WERI-Rb-1 (cell line): Measurements from ENCODE around the gene NCAPG2.
A peak's percentile ranks its signal among the peaks of the same experiment; 100 is the strongest.

Experiments
- DNase-seq: peaks from one replicate; pipeline ENCODE4 v3.0.0-alpha.2; 2020
- H3K27ac ChIP-seq: fragments of 250-450 bp; sonication (Bioruptor Pico); 2 replicates; pipeline ENCODE4 v1.5.1; 2020; ENCODE audit warnings: mild to moderate bottlenecking, moderate library complexity
- H3K27me3 ChIP-seq: fragments of 250-450 bp; sonication (Bioruptor Pico); 2 replicates; pipeline ENCODE4 v1.5.1; 2021; ENCODE audit warnings: mild to moderate bottlenecking, low read depth, moderate library complexity; ENCODE audit not compliant: insufficient read depth, severe bottlenecking
- H3K36me3 ChIP-seq: fragments of 250-450 bp; sonication (Bioruptor Pico); 2 replicates; pipeline ENCODE4 v1.5.1; 2020; ENCODE audit warnings: mild to moderate bottlenecking, moderate library complexity
- H3K4me3 ChIP-seq: 2 replicates; pipeline ENCODE4 v1.5.1; 2011; ENCODE audit warnings: low read depth, mild to moderate bottlenecking, control low read depth, low read length
- H3K9me3 ChIP-seq: fragments of 250-450 bp; sonication (Bioruptor Pico); 2 replicates; pipeline ENCODE4 v1.5.1; 2021; ENCODE audit warnings: mild to moderate bottlenecking, moderate library complexity; ENCODE audit not compliant: severe bottlenecking
- TF ChIP-seq, protein P1 (sequence below): IDR thresholded peaks from 2 replicates; pipeline ENCODE4 v1.5.1; 2011; ENCODE audit warnings: low read depth, mild to moderate bottlenecking, control low read depth, inconsistent platforms, low read length

Gene NCAPG2

GRCh38 chr7:158648168-158648567 lies 56.4 kb downstream of the NCAPG2 start:
- no peak overlapping the region for H3K27ac ChIP-seq
- TF ChIP-seq, protein P1, sequence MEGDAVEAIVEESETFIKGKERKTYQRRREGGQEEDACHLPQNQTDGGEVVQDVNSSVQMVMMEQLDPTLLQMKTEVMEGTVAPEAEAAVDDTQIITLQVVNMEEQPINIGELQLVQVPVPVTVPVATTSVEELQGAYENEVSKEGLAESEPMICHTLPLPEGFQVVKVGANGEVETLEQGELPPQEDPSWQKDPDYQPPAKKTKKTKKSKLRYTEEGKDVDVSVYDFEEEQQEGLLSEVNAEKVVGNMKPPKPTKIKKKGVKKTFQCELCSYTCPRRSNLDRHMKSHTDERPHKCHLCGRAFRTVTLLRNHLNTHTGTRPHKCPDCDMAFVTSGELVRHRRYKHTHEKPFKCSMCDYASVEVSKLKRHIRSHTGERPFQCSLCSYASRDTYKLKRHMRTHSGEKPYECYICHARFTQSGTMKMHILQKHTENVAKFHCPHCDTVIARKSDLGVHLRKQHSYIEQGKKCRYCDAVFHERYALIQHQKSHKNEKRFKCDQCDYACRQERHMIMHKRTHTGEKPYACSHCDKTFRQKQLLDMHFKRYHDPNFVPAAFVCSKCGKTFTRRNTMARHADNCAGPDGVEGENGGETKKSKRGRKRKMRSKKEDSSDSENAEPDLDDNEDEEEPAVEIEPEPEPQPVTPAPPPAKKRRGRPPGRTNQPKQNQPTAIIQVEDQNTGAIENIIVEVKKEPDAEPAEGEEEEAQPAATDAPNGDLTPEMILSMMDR: no peak
- H3K27me3 ChIP-seq: no peaks in the 10 kb centered on the region
- H3K4me3 ChIP-seq: no peak overlapping the region
- H3K36me3 ChIP-seq: peaks cover 86% of the 10 kb centered on the region
- DNase-seq: no peak
- H3K9me3 ChIP-seq: no peaks in the 10 kb centered on the region

DNA sequence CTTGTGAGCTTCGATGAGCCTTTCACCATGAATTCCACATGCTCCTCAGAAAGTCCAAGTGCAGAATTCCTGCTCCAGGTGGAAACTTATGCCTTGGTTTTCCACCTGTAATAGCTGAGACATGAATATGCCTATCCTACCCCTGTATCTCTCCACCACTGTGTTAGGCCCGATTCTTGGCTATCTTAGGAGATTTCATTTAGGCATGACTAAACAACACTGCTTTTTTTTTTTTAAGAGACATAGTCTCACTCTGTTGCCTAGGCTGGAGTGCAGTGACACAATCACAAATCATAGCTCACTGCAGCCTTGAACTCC lies 57.2 kb downstream of the NCAPG2 start:
- H3K4me3 ChIP-seq: no peak overlapping the region
- no peaks in the 10 kb centered on the region for H3K9me3 ChIP-seq
- no peaks in the 10 kb centered on the region for H3K27me3 ChIP-seq
- H3K27ac ChIP-seq: no peak overlapping the region
- DNase-seq: no peak
- peaks cover 85% of the 10 kb centered on the region for H3K36me3 ChIP-seq
- TF ChIP-seq, protein P1: no peak

DNA sequence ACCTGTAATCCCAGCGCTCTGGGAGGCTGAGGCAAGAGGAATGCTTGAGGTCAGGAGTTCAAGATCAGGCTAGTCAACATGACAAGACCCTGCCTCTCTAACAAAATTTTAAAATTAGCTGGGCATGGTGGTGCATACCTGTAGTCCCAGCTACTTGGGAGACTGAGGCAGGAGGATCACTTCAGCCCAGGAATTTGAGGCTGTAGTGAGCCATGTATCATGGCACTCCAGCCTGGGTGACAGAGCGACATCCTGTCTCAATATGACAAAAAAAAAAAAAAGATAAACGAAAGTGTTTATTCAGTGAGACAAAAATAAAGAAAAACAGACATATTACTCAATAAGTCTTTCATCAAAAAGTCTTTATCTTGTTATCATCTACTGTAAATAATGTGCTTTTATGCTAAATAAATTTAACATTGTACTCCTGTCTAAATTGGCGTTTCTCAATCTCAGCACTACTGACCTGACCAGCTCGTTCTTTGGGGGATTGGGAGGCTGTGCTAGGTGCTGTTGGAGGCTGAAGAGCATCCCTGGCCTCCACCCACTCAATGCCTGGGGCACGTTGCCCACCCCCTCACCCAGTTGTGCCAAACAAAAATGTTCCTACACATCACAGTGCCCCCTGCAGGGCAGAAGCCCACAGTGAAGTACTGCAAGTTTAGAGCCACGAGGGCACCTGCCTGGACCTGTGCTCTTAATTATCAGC lies 57.7 kb downstream of the NCAPG2 start:
- peaks cover 84% of the 10 kb centered on the region for H3K36me3 ChIP-seq
- H3K27me3 ChIP-seq: no peaks in the 10 kb centered on the region
- peak; percentile 54 for DNase-seq
- no peak overlapping the region for H3K4me3 ChIP-seq
- no peaks in the 10 kb centered on the region for H3K9me3 ChIP-seq
- no peak overlapping the region for H3K27ac ChIP-seq
- TF ChIP-seq, protein P1: peak; percentile 75

DNA sequence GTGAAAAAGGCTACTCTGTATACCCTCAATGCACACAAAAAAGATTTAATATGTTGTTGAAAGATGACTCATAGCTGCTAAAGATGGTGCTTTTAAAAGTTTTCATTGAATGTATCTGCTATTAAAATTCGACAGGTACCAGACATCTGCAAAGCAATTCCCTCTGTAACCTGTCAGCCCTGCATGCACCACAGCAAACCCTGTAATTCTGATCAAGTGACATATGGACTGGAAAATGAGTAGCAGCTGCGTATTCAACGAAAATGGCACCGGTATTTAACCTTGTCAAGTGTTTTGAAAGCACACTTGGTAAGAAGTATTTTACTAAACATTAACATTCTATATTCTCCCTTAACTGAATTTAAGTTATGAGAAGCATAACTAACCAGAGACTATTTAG lies 58.8 kb downstream of the NCAPG2 start:
- H3K27ac ChIP-seq: no peak overlapping the region
- no peaks in the 10 kb centered on the region for H3K27me3 ChIP-seq
- TF ChIP-seq, protein P1: no peak
- H3K36me3 ChIP-seq: peaks cover 84% of the 10 kb centered on the region
- no peak for DNase-seq
- no peak overlapping the region for H3K4me3 ChIP-seq
- H3K9me3 ChIP-seq: no peaks in the 10 kb centered on the region

- peaks cover 88% of the 10 kb centered on the region for H3K36me3 ChIP-seq
- DNase-seq: no peak
- no peak overlapping the region for H3K4me3 ChIP-seq
- H3K27ac ChIP-seq: no peak overlapping the region
- no peaks in the 10 kb centered on the region for H3K27me3 ChIP-seq
- H3K9me3 ChIP-seq: no peaks in the 10 kb centered on the region
- TF ChIP-seq, protein P1: no peak
Observed at GRCh38 chr7:158642149-158642548, 62.5 kb downstream of the NCAPG2 start.

- Histone ChIP-seq H3K36me3 (peaks cover 52% of the 10 kb centered on the region), H3K9me3 (no peaks in the 10 kb centered on the region), H3K27me3 (no peaks in the 10 kb centered on the region), H3K27ac (no peak overlapping the region), H3K4me3 (no peak overlapping the region)
- TF ChIP-seq, protein P1: no peak
- no peak for DNase-seq
Observed at GRCh38 chr7:158638001-158638400, 66.6 kb downstream of the NCAPG2 start.
